PFSK-1 (cell line): ENCODE data around the gene NCAM2.

Source experiments
- POLR2AphosphoS5 ChIP-seq: IDR thresholded peaks from 2 replicates; pipeline ENCODE4 v1.6.1; 2012; ENCODE audit warnings: low read depth, mild to moderate bottlenecking, control low read depth, low read length, moderate library complexity
- REST ChIP-seq, 2 experiments: IDR thresholded peaks; 2 replicates each; pipeline versions ENCODE4 v1.6.1 to v1.8.0; 2011 to 2012; ENCODE audit warnings: low read depth in 2 of 2, low read length in 2 of 2, control low read depth in 1 of 2, inconsistent platforms in 1 of 2, mild to moderate bottlenecking in 1 of 2, moderate library complexity in 1 of 2; ENCODE audit not compliant: insufficient read depth in 1 of 2
- TAF1 ChIP-seq: IDR thresholded peaks from 2 replicates; pipeline ENCODE4 v1.6.1; 2012; ENCODE audit warnings: low read length, control low read depth, borderline replicate concordance; ENCODE audit not compliant: insufficient read depth

- TF ChIP-seq REST (IDR thresholded peaks at IDR 0.05; ENCODE audit: insufficient read depth in 1 of 2, low read depth in 2 of 2, low read length in 2 of 2) (no peak), POLR2AphosphoS5 (no peak), TAF1 (no peak)
Measured at GRCh38 chr21:21434944-21435343, 436.7 kb downstream of the NCAM2 start.
